GM21619 (cell line): ENCODE data around the gene HELZ2.

ENCODE experiments used
- ATAC-seq: cut with Tn5 transposase; IDR thresholded peaks from one replicate; pipeline ENCODE4 v1.9.1; 2021; ENCODE audit not compliant: unreplicated experiment

HELZ2 gene

DNA sequence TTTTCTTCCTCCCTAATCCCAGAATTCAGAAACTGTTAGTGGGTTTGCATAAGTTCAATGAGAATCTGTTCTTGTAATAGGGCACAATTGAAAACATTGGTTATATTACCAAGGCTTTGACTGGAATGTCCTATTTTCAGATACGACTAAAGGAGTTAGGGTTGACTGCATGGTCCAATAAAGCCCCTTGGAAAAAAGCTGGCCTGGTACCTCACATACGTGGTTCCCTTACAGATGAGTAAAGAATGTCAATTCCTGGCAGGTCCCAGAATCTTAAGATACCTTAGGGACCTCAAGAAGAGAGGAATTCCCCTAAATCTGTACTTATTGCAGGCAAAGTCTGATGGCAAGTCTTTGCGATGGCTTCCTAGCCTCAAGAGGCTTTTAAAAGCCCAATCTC is 48.9 kb downstream of the HELZ2 start:
- ATAC-seq, result no peak
